Measurements from ENCODE around the gene NXF2.
"Not testable (repeated sequence)": the region's sequence is repeated elsewhere in the genome, so short reads cannot be mapped to it uniquely, and the experiment has no call there.

NXF2 gene, protein sequence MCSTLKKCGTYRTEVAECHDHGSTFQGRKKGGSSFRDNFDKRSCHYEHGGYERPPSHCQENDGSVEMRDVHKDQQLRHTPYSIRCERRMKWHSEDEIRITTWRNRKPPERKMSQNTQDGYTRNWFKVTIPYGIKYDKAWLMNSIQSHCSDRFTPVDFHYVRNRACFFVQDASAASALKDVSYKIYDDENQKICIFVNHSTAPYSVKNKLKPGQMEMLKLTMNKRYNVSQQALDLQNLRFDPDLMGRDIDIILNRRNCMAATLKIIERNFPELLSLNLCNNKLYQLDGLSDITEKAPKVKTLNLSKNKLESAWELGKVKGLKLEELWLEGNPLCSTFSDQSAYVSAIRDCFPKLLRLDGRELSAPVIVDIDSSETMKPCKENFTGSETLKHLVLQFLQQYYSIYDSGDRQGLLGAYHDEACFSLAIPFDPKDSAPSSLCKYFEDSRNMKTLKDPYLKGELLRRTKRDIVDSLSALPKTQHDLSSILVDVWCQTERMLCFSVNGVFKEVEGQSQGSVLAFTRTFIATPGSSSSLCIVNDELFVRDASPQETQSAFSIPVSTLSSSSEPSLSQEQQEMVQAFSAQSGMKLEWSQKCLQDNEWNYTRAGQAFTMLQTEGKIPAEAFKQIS

GRCh38 chrX:102246893-102247292, at the start of gene NXF2:
NXF2 (plus strand) TSS chrX:102247167; CDS start chrX:102307079, 59,912 bp downstream.
- not testable (repeated sequence) for DNase-seq

- not testable (repeated sequence) for DNase-seq
Observed at GRCh38 chrX:102207940-102208339, 39.0 kb upstream of the NXF2 start.

DNA sequence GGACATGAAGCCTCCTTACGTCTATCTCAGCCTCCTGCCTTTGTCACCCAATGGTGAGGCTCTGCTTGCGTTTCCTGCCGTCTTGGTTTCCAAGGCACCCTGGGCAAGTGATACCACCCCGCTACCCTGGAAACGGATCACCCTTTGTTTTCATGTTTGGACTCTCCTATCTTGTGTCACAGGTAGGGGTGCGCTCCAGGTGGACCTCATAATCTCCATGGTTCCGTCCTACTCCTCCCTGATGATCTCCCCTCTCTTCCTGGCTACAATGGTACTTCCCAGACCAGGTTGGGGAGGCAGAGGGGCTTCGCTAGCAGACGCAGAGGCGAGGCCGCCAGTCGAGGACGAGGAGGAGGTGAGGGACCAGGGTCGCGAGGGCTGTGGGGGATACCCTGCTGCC, 32.0 kb upstream of the NXF2 start, which contains the start of gene TCP11X1:
Gene TCP11X1 (plus strand): TSS at position 316 of the 400 bp plus-strand sequence.
- DNase-seq = not testable (repeated sequence)

DNA sequence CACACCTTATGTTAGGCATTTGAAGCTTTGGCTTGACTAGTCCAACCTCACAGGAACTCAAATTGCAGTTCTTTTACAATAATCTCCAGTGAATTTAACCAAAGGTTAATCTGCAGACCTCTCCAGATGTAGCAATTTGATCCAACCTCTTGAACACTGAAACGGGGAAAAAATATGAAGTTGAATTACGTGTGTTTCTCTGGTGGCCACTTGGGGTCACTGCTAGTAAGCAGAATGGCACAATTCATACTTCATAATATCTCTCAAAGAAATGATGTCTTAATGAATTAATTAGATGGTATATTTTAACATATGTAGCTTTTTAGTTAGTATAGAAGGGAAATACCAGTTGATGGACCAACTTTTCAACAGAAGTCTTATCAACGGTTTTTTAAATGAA, 30.5 kb upstream of the NXF2 start:
- not testable (repeated sequence) for DNase-seq

- DNase-seq = not testable (repeated sequence)
Observed at GRCh38 chrX:102235678-102236077, 11.3 kb upstream of the NXF2 start.

DNA sequence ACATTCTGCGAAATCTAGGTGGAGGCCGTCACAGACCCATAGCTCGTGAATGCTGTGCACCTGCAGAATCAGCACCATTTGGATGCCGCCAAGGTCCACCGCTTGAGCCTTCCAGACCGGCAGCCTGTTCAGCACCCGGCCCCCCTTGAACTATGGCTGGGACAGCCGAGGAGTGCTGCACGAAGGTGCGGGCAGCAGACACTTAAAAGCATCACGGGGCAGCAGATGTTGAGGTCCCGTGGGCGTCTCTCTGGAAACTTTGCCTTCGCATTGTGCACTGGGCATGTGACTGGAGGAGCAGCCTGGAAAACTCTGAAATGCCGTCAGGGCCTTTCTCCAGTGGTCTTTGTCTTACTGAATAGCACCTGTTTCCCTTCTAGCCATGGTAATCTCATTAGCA, 6.7 kb upstream of the NXF2 start:
- DNase-seq = not testable (repeated sequence)

- not testable (repeated sequence) for DNase-seq
Observed at GRCh38 chrX:102272231-102272630, 25.3 kb downstream of the NXF2 start.

- no peak for DNase-seq
Observed at GRCh38 chrX:102338162-102338561, 91.2 kb downstream of the NXF2 start.

DNA sequence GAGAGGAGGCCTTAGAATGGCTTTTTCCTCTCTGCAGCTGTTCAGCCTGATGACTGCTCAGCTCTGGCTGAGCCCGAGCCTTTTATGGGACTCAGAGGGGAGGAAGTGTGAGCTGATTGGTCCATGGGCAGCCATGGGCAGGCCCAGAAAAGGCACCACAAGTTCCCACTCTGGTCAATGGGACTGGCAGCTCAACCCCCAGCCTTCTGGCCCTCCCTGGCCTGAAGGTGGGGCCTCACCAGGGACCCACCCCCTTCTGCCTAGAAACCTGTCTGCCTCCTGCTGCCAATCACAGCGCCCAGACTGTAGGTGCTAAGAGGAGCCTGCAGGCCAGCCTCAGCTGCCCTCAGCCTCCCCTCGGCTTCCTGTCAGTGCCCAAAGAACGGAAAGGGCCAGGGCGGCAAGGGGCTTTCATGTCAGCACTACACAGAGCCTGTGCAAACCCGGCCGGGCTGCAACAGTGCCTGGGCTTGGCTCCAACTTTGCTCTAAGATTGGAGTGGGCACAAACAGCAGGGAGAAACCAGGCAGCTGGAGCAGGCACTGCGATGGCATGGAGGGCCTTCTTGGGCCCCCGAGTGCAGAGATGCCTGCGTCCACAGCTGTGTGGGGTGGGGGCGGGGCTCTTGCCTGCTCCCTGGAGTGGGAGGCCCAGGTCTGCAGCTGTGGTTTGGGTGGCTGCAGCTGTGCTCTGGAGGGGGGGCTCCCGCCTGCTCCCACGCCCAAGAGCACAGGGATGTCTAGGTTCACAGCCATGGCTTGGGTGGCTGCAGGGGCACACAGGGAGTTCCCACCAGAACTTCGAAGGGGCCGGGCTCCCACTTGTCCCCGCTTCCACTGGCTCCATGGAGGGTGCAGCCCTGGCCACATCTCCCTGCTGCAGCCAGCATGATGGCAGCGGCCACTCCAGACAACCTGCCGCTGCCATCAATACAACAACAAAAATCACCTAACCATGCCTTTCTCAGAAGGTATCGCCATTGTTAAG, 92.6 kb downstream of the NXF2 start:
- DNase-seq = no peak

- no peak for DNase-seq
Observed at GRCh38 chrX:102341867-102342266, 94.9 kb downstream of the NXF2 start.

- no peak for DNase-seq
Observed at GRCh38 chrX:102345916-102346315, 98.9 kb downstream of the NXF2 start.

All from SIG-M5 (cell line).